H1 (cell line): Measurements from ENCODE around the gene LMAN1. TPM values are rescaled to one million over a fixed set of nuclear protein-coding genes. Genes with fewer than 3 reads are reported as not detected.

Experiments used
- ATF2 ChIP-seq: IDR thresholded peaks from 2 replicates; pipeline ENCODE4 v1.6.1; 2012; ENCODE audit warnings: low read length, inconsistent platforms
- CEBPB ChIP-seq: IDR thresholded peaks from 2 replicates; pipeline ENCODE4 v1.6.1; 2012; ENCODE audit warnings: low read depth, low read length
- CHD1 ChIP-seq: IDR thresholded peaks from 2 replicates; pipeline ENCODE4 v1.6.1; 2012; ENCODE audit warnings: low read depth, low read length, improper control_type of control experiment
- EGR1 ChIP-seq: IDR thresholded peaks from 2 replicates; pipeline ENCODE4 v1.6.1; 2011; ENCODE audit warnings: low read depth, low read length, borderline replicate concordance
- EP300 ChIP-seq, 2 experiments: IDR thresholded peaks; 1 replicate in 1 of 2; 2 replicates in 1 of 2; pipeline ENCODE4 v1.6.1; 2011 to 2012; ENCODE audit warnings: low read depth in 2 of 2, low read length in 2 of 2, mild to moderate bottlenecking in 2 of 2, borderline replicate concordance in 1 of 2, inconsistent platforms in 1 of 2, moderate library complexity in 1 of 2
- GABPA ChIP-seq: IDR thresholded peaks from 2 replicates; pipeline ENCODE4 v1.6.1; 2011; ENCODE audit warnings: mild to moderate bottlenecking, low read length, moderate library complexity, borderline replicate concordance; ENCODE audit not compliant: insufficient read depth
- HDAC2 ChIP-seq, 2 experiments: fragments of 300-600 bp in 1 of 2; sonication (generic) in 1 of 2; IDR thresholded peaks; 2 replicates each; pipeline ENCODE4 v1.6.1; 2011 to 2012; ENCODE audit warnings: low read depth in 2 of 2, low read length in 2 of 2, mild to moderate bottlenecking in 2 of 2, moderate library complexity in 2 of 2, borderline replicate concordance in 1 of 2, inconsistent platforms in 1 of 2
- JUN ChIP-seq: IDR thresholded peaks from 2 replicates; pipeline ENCODE4 v1.6.1; 2011; ENCODE audit warnings: low read depth, mild to moderate bottlenecking, improper control_type of control experiment, low read length
- JUND ChIP-seq: IDR thresholded peaks from 2 replicates; pipeline ENCODE4 v1.6.1; 2011; ENCODE audit warnings: mild to moderate bottlenecking, improper control_type of control experiment, low read length
- KDM5A ChIP-seq: fragments of 200-600 bp; IDR thresholded peaks from 2 replicates; pipeline ENCODE4 v1.7.1; 2012; ENCODE audit warnings: mild to moderate bottlenecking, low read length, inconsistent platforms, mixed read lengths
- MAFK ChIP-seq: IDR thresholded peaks from 2 replicates; pipeline ENCODE4 v1.6.1; 2012; ENCODE audit warnings: low read depth, mild to moderate bottlenecking, improper control_type of control experiment, low read length
- PHF8 ChIP-seq: fragments of 200-600 bp; sonication (generic); conservative IDR thresholded peaks from 2 replicates; pipeline ENCODE4 v1.7.1; 2012; ENCODE audit warnings: low read depth, mild to moderate bottlenecking, inconsistent platforms, low read length, moderate library complexity
- POLR2A ChIP-seq, 2 experiments: IDR thresholded peaks; 1 replicate in 1 of 2; 2 replicates in 1 of 2; pipeline ENCODE4 v1.6.1; 2011; ENCODE audit warnings: low read depth in 2 of 2, low read length in 2 of 2, mild to moderate bottlenecking in 2 of 2; ENCODE audit errors: control extremely low read depth in 1 of 2
- RAD21 ChIP-seq, 2 experiments: IDR thresholded peaks in 1 of 2; conservative IDR thresholded peaks in 1 of 2; 2 replicates each; pipeline ENCODE4 v1.6.1; 2011; ENCODE audit warnings: low read depth in 2 of 2, low read length in 2 of 2, improper control_type of control experiment in 1 of 2, inconsistent platforms in 1 of 2, mild to moderate bottlenecking in 1 of 2, moderate library complexity in 1 of 2
- SP1 ChIP-seq: IDR thresholded peaks from 2 replicates; pipeline ENCODE4 v1.6.1; 2011; ENCODE audit warnings: low read depth, low read length
- TAF7 ChIP-seq: optimal IDR thresholded peaks from 2 replicates; pipeline ENCODE3; 2011; ENCODE audit warnings: low read depth, mild to moderate bottlenecking, inconsistent platforms, low read length, moderate library complexity, borderline replicate concordance
- TBP ChIP-seq: IDR thresholded peaks from 2 replicates; pipeline ENCODE4 v1.6.1; 2011; ENCODE audit warnings: low read depth, low read length, improper control_type of control experiment
- polyA plus RNA-seq, 7 experiments: library from polyadenylated mRNA; depleted of rRNA in 3 of 7; stranded (reverse) in 5 of 7; unstranded in 2 of 7; fragments of >200 nt in 5 of 7; fragments of 200-250 nt in 2 of 7; gene quantifications; 1 replicate in 5 of 7; 2 replicates in 1 of 7; 4 replicates in 1 of 7; pipeline versions ENCODE4 v1.2.1 to v1.2.3, GENCODE V29; 2011 to 2013; ENCODE audit warnings: missing spikeins in 2 of 7, mixed read lengths in 2 of 7
- total RNA-seq: library from RNA; stranded (reverse); fragmentation: NEBNext Ultra II Directional; extraction: Animal tissue kit (Norgen Biotek cat#: 25700); gene quantifications from 2 replicates; pipeline ENCODE4 v1.2.1, GENCODE V29; 2021
- TF ChIP-seq, protein P1 (sequence below): IDR thresholded peaks from 2 replicates; pipeline ENCODE4 v1.6.1; 2012; ENCODE audit warnings: inconsistent platforms

The LMAN1 gene
- total and polyA plus RNA-seq, 2 of the 8 experiments (the other 6 are each of a cell fraction or from before 2014, with no cell fraction given): 20.3 to 73.6 TPM

GRCh38 chr18:59308248-59308937 is 50.7 kb downstream of the LMAN1 start (continued):
- TF ChIP-seq EGR1 (no peak), HDAC2 (IDR thresholded peaks at IDR 0.05; ENCODE audit: borderline replicate concordance in 1 of 2, low read depth in 2 of 2, low read length in 2 of 2) (no peak), SP1 (no peak), CHD1 (no peak), JUN (no peak), TBP (no peak), CEBPB (no peak), PHF8 (no peak), TAF7 (no peak), ATF2 (no peak), GABPA (no peak; the same call in 1 of the 2 replicates), MAFK (no peak), EP300 (IDR thresholded peaks at IDR 0.05; ENCODE audit: borderline replicate concordance in 1 of 2, low read depth in 2 of 2, low read length in 2 of 2) (no peak), RAD21 (IDR thresholded peaks at IDR 0.05 in 1 of 2, conservative IDR thresholded peaks at IDR 0.05 in 1 of 2; ENCODE audit: low read depth in 2 of 2, low read length in 2 of 2) (peak; percentile 75 to 82), JUND (no peak), POLR2A (IDR thresholded peaks at IDR 0.05; ENCODE audit: control extremely low read depth in 1 of 2, low read depth in 2 of 2, low read length in 2 of 2) (no peak), KDM5A (no peak)
- TF ChIP-seq, protein P1, sequence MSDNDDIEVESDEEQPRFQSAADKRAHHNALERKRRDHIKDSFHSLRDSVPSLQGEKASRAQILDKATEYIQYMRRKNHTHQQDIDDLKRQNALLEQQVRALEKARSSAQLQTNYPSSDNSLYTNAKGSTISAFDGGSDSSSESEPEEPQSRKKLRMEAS: peak; percentile 49
